MM.1S (cell line): ENCODE measurements around the gene GLYATL3.

Source experiments
- DNase-seq: peaks from one replicate; pipeline ENCODE4 v3.0.0-alpha.2; 2015
- H2AFZ ChIP-seq: fragments of 300-600 bp; sonication (generic); 2 replicates; pipeline ENCODE4 v1.6.0; 2016; ENCODE audit warnings: antibody characterized with exemption, low read length
- H3F3A ChIP-seq: fragments of 300-600 bp; sonication (generic); 2 replicates; pipeline ENCODE4 v1.6.1; 2016; ENCODE audit warnings: mild to moderate bottlenecking, antibody characterized with exemption, low read length, moderate library complexity, mixed read lengths; ENCODE audit not compliant: insufficient read depth
- H3K27ac ChIP-seq: fragments of 300-600 bp; sonication (generic); 2 replicates; pipeline ENCODE4 v1.5.1; 2016; ENCODE audit warnings: mild to moderate bottlenecking, low read length
- H3K27me3 ChIP-seq: fragments of 300-600 bp; sonication (generic); replicated peaks from 2 replicates; pipeline ENCODE4 v1.6.0; 2016; ENCODE audit warnings: low read length; ENCODE audit not compliant: insufficient read depth
- H3K36me3 ChIP-seq: fragments of 300-600 bp; sonication (generic); replicated peaks from 2 replicates; pipeline ENCODE4 v1.6.1; 2016; ENCODE audit warnings: mild to moderate bottlenecking, low read length, mixed read lengths; ENCODE audit not compliant: insufficient read depth
- H3K4me1 ChIP-seq: fragments of 300-600 bp; sonication (generic); 2 replicates; pipeline ENCODE4 v1.6.1; 2016; ENCODE audit warnings: low read length, mixed read lengths
- H3K4me2 ChIP-seq: fragments of 300-600 bp; sonication (generic); 2 replicates; pipeline ENCODE4 v1.6.0; 2016; ENCODE audit warnings: low read depth, low read length
- H3K4me3 ChIP-seq: fragments of 300-600 bp; sonication (generic); 2 replicates; pipeline ENCODE4 v1.5.1; 2016; ENCODE audit warnings: low read length, mixed read lengths
- H3K79me2 ChIP-seq: fragments of 300-600 bp; sonication (generic); 2 replicates; pipeline ENCODE4 v1.6.1; 2016; ENCODE audit warnings: mixed run types, low read length, mixed read lengths
- H3K9ac ChIP-seq: fragments of 300-600 bp; sonication (generic); 2 replicates; pipeline ENCODE4 v1.6.1; 2016; ENCODE audit warnings: low read length, mixed read lengths
- H3K9me2 ChIP-seq: fragments of 300-600 bp; sonication (generic); replicated peaks from 2 replicates; pipeline ENCODE4 v1.6.1; 2016; ENCODE audit warnings: mild to moderate bottlenecking, low read length, mixed read lengths; ENCODE audit not compliant: insufficient read depth
- H3K9me3 ChIP-seq: fragments of 300-600 bp; sonication (generic); replicated peaks from 2 replicates; pipeline ENCODE4 v1.6.1; 2016; ENCODE audit warnings: mild to moderate bottlenecking, low read length, mixed read lengths; ENCODE audit not compliant: insufficient read depth
- H4K20me1 ChIP-seq: fragments of 300-600 bp; sonication (generic); 2 replicates; pipeline ENCODE4 v1.6.1; 2016; ENCODE audit warnings: mild to moderate bottlenecking, low read length, moderate library complexity, mixed read lengths; ENCODE audit not compliant: insufficient read depth
- EZH2 ChIP-seq: fragments of 300-600 bp; sonication (generic); optimal IDR thresholded peaks from 2 replicates; pipeline ENCODE3; 2017; ENCODE audit warnings: low read depth, mild to moderate bottlenecking, antibody characterized with exemption, low read length, mixed read lengths
- EZH2phosphoT487 ChIP-seq: fragments of 300-600 bp; sonication (generic); IDR thresholded peaks from 2 replicates; pipeline ENCODE4 v1.6.1; 2018; ENCODE audit warnings: antibody characterized with exemption, low read length
- TF ChIP-seq, protein P1 (sequence below): fragments of 300-600 bp; sonication (generic); IDR thresholded peaks from 2 replicates; pipeline ENCODE4 v1.5.1; 2016; ENCODE audit warnings: antibody characterized with exemption, low read length, mixed read lengths

Gene GLYATL3

DNA sequence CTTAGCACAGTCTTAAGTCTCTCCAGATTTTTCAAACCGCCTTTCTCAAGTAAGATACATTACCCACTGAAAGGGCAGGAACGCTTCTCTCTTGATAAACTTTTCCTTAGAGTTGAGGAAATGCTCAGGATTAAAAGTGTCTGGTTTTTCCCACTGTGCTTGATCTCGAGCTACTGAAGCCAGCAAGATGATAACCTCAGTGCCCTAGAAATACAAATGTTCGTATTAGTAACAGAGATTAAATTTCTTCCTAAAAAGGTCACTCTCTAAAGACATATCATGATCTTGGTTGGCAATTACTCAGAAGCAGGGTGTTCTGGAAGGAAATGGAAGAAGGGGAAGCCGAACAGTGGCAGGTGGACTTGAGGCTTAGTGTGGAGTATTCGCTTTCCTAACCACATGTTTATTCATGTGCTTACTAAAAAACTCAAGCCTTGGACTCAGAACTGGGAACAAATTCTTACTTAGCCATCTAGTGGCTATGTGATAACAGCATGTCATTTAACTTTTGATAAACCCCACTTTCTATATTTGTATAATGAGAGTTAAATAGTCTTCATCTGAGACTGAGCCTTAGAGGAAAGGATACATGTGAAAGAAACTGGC is 70.9 kb downstream of the GLYATL3 start:
- H3K9ac ChIP-seq = no peak overlapping the region
- no peaks in the 10 kb centered on the region for H3K27me3 ChIP-seq
- no peaks in the 10 kb centered on the region for H3K9me2 ChIP-seq
- DNase-seq = no peak
- H3K4me3 ChIP-seq = no peak overlapping the region
- H4K20me1 ChIP-seq = no peaks in the 10 kb centered on the region
- H3F3A ChIP-seq = no peaks in the 10 kb centered on the region
- H3K79me2 ChIP-seq = no peaks in the 10 kb centered on the region
- H2AFZ ChIP-seq = no peak overlapping the region
- H3K4me1 ChIP-seq = no peaks in the 10 kb centered on the region
- no peaks in the 10 kb centered on the region for H3K9me3 ChIP-seq
- no peak overlapping the region for H3K4me2 ChIP-seq
- no peak overlapping the region for H3K27ac ChIP-seq
- TF ChIP-seq, protein P1, sequence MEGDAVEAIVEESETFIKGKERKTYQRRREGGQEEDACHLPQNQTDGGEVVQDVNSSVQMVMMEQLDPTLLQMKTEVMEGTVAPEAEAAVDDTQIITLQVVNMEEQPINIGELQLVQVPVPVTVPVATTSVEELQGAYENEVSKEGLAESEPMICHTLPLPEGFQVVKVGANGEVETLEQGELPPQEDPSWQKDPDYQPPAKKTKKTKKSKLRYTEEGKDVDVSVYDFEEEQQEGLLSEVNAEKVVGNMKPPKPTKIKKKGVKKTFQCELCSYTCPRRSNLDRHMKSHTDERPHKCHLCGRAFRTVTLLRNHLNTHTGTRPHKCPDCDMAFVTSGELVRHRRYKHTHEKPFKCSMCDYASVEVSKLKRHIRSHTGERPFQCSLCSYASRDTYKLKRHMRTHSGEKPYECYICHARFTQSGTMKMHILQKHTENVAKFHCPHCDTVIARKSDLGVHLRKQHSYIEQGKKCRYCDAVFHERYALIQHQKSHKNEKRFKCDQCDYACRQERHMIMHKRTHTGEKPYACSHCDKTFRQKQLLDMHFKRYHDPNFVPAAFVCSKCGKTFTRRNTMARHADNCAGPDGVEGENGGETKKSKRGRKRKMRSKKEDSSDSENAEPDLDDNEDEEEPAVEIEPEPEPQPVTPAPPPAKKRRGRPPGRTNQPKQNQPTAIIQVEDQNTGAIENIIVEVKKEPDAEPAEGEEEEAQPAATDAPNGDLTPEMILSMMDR = no peak
- H3K36me3 ChIP-seq = no peaks in the 10 kb centered on the region

GRCh38 chr6:49576618-49577017 is 76.9 kb downstream of the GLYATL3 start:
- no peak for DNase-seq
- H3K9me2 ChIP-seq = no peaks in the 10 kb centered on the region
- no peaks in the 10 kb centered on the region for H3F3A ChIP-seq
- no peaks in the 10 kb centered on the region for H3K27me3 ChIP-seq
- TF ChIP-seq, protein P1 = no peak
- TF ChIP-seq EZH2 (no peak), EZH2phosphoT487 (no peak)
- no peak overlapping the region for H2AFZ ChIP-seq
- H3K4me2 ChIP-seq = no peak overlapping the region
- no peak overlapping the region for H3K9ac ChIP-seq
- H3K36me3 ChIP-seq = no peaks in the 10 kb centered on the region
- H3K79me2 ChIP-seq = no peaks in the 10 kb centered on the region
- H3K4me1 ChIP-seq = no peaks in the 10 kb centered on the region
- H3K9me3 ChIP-seq = no peaks in the 10 kb centered on the region
- no peak overlapping the region for H3K27ac ChIP-seq
- H3K4me3 ChIP-seq = no peak overlapping the region
- H4K20me1 ChIP-seq = no peaks in the 10 kb centered on the region
